ENCODE measurements around the gene YTHDC1.

Gene YTHDC1

DNA sequence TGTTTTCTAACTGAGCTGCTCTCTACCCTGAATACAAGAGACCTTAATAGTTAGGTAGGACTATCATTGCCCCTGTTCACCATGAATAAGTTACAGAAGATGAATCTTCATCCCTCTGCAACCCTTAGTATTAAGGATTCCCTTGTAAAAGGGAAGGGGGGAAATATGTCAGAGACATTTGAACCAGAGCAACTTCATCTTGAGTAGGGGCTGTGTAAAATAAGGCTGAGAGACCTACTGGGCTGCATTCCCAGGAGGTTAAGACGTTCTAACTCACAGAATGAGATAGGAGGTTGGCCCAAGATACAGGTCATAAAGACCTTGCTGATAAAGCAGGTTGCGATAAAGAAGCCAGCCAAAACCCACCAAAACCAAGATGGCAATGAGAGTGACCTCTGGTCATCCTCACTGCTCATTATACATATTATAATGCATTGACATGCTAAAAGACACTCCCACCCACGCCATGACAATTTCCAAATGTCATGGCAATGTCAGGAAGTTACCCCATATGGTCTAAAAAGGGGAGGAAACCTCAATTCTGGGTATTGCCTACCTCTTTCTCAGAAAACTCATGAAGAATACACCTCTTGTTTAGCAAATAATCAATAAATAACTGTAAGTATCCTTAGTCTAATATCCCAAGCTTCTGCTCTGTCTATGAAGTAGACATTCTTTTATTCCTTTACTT lies 84.9 kb downstream of the YTHDC1 start:
- DNase-seq (ENCODE audit: extremely low read depth, insufficient read length): no peak
- TF ChIP-seq, protein P1, sequence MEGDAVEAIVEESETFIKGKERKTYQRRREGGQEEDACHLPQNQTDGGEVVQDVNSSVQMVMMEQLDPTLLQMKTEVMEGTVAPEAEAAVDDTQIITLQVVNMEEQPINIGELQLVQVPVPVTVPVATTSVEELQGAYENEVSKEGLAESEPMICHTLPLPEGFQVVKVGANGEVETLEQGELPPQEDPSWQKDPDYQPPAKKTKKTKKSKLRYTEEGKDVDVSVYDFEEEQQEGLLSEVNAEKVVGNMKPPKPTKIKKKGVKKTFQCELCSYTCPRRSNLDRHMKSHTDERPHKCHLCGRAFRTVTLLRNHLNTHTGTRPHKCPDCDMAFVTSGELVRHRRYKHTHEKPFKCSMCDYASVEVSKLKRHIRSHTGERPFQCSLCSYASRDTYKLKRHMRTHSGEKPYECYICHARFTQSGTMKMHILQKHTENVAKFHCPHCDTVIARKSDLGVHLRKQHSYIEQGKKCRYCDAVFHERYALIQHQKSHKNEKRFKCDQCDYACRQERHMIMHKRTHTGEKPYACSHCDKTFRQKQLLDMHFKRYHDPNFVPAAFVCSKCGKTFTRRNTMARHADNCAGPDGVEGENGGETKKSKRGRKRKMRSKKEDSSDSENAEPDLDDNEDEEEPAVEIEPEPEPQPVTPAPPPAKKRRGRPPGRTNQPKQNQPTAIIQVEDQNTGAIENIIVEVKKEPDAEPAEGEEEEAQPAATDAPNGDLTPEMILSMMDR (IDR thresholded peaks at IDR 0.05; ENCODE audit: insufficient read depth, low read length, poor library complexity, severe bottlenecking): no peak
- H3K36me3 ChIP-seq (ENCODE audit: control insufficient read depth, insufficient read depth, low read length): no peaks in the 10 kb centered on the region
- H3K27me3 ChIP-seq (replicated peaks; ENCODE audit: control insufficient read depth, insufficient read depth, low read length): no peaks in the 10 kb centered on the region
- H3K4me3 ChIP-seq (replicated peaks; ENCODE audit: low read depth, low read length): no peak overlapping the region
